22Rv1 (cell line): Measurements from ENCODE around the gene HSPB7.
"Not testable (repeated sequence)": the region's sequence is repeated elsewhere in the genome, so short reads cannot be mapped to it uniquely, and the experiment has no call there.

Source experiments
- H3K27ac ChIP-seq: fragments of 450-650 bp; 2 replicates; pipeline ENCODE4 v1.5.1; 2017
- ZFX ChIP-seq: fragments of 450-650 bp; IDR thresholded peaks from 2 replicates; pipeline ENCODE4 v1.6.1; 2017; ENCODE audit warnings: antibody characterized with exemption, borderline replicate concordance
- TF ChIP-seq, protein P1 (sequence below): fragments of 450-650 bp; IDR thresholded peaks from 2 replicates; pipeline ENCODE4 v1.5.1; 2017; ENCODE audit warnings: mild to moderate bottlenecking

HSPB7 gene

GRCh38 chr1:16022393-16022792, 4.5 kb upstream of the HSPB7 start:
- TF ChIP-seq, protein P1, sequence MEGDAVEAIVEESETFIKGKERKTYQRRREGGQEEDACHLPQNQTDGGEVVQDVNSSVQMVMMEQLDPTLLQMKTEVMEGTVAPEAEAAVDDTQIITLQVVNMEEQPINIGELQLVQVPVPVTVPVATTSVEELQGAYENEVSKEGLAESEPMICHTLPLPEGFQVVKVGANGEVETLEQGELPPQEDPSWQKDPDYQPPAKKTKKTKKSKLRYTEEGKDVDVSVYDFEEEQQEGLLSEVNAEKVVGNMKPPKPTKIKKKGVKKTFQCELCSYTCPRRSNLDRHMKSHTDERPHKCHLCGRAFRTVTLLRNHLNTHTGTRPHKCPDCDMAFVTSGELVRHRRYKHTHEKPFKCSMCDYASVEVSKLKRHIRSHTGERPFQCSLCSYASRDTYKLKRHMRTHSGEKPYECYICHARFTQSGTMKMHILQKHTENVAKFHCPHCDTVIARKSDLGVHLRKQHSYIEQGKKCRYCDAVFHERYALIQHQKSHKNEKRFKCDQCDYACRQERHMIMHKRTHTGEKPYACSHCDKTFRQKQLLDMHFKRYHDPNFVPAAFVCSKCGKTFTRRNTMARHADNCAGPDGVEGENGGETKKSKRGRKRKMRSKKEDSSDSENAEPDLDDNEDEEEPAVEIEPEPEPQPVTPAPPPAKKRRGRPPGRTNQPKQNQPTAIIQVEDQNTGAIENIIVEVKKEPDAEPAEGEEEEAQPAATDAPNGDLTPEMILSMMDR, result no peak
- no peak for TF ChIP-seq ZFX
- H3K27ac ChIP-seq, result no peak overlapping the region

- H3K27ac ChIP-seq, result no peak within 1 kb of the TSS
- TF ChIP-seq, protein P1, result no peak
- TF ChIP-seq ZFX, result no peak
Observed at GRCh38 chr1:16021681-16022080, 3.8 kb upstream of the HSPB7 start, which contains the start of gene CLCNKA. CLCNKA (plus strand) TSS chr1:16022036; CDS start chr1:16022620, 584 bp downstream.

DNA sequence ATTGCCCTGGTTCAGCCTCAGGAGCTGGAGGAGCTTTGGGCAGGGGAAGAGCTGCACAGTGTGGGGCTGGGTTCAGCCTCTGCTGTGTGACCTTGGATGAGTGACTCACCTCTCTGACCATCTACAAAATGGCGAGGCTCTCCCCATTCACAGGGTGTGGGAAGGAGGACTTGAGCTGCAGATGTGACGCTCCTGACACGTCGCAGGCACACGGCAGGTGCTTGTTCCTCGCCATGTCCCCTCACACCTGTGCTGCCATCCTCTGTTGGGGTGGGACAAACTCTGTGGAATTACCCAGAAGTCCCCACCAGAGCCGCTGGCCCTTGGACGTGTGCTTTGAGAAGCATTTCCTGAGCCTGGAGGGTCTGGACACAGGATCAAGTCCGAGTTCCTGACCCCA, 3.0 kb upstream of the HSPB7 start:
- not testable (repeated sequence) for H3K27ac ChIP-seq

GRCh38 chr1:16020325-16020724, 2.5 kb upstream of the HSPB7 start:
- no peak overlapping the region for H3K27ac ChIP-seq
- TF ChIP-seq, protein P1, result no peak
- no peak for TF ChIP-seq ZFX

- no peak overlapping the region for H3K27ac ChIP-seq
- no peak for TF ChIP-seq ZFX
- TF ChIP-seq, protein P1, result no peak
Observed at GRCh38 chr1:16019644-16020277, 1.9 kb upstream of the HSPB7 start.

DNA sequence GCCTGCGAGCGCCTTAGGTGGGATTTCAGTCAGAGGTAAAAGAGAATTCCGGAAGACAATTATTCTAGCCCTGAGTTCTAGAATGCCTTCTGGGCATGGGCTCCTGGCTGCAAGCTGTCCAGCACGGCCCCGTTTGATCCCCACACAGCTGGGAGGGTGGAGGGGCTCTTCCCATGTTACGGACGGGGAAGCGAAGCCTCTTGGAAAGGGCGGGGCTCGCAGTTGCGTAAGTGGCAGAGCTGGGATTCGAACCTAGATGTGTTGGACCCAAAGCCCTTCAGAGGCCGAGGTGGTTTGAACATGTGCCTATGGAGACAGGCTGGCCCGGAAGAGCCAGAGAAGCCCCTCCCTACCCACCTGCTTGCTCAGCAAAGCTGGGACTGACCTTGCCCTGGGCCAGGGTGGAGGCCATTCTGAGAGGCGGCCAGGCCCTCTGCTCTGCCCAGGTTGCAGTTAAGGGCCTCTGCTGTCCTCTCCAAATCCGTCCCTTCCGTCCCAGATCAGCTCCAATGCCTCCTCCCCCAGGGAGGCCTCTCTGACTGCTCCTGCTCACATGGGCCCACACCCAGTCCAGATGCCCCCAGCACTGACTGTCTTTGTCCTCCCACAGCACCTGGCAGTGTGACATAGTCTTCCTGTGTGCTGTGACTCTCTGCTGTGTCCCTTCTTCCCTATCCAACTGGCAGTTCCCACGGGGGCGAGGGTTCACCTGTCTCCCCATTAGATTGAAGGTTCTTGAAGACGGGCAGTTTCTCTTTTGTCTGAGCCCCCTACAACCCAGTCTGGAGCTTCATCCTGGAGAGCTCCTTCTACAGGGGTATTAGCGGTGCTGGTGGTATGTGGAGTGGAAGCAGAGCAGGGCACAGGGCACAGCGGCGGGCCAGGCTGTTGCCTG, 1.2 kb upstream of the HSPB7 start:
- TF ChIP-seq, protein P1, result no peak
- no peak for TF ChIP-seq ZFX
- H3K27ac ChIP-seq, result no peak overlapping the region

DNA sequence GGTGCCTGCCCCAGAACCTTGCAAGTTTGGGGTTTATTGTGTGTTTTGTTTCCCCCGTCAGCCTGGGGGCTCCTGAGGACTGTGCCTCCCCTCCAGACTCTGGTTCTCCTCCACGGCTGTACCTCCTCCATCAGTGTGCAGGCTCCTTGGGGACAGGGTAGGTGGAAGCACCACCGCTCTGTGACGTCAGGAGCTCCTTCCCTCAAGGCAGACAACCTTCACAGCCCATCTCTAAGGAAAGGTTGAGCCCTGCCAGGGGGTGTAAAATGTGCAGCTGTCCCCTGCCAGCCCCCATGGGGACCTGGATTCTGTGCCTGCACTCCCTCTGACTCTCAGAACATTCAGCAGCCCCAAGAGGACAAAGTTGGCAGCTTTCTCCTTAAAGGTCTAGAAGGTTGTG, 465 bp upstream of the HSPB7 start:
- TF ChIP-seq, protein P1, result no peak
- no peak for TF ChIP-seq ZFX
- no peak overlapping the region for H3K27ac ChIP-seq
